ENCODE data around the gene GRAMD1A.

Gene GRAMD1A

DNA sequence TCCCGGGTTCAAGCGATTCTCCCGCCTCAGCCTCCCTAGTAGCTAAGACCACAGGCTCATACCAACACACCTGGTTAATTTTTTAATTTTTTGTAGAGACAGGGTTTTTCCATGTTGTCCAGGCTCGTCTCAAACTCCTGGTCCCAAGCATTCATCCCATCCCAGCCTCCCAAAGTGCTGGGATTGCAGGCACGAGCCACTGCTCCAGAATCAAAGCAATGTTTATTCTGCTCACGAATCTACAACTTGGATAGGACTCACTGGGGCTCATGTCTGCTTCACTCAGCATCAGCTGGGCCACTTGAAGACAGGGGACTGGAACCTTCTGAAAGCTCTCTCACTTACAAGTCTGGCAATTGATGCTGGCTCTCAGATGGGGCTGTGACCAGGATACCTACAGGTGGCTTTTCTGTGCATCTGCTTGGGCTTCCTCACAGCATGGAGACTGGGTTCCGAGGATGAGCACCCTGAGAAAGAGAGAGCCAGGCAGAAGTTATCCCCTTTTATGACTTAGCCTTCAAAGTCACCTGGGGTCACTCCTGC, 27.9 kb upstream of the GRAMD1A start:
- H3K36me3 ChIP-seq (ENCODE audit: insufficient read depth, low read length) = no peaks in the 10 kb centered on the region
- no peaks in the 10 kb centered on the region for H3K9me2 ChIP-seq (replicated peaks; ENCODE audit: low read depth, low read length)
- no peaks in the 10 kb centered on the region for H4K20me1 ChIP-seq (ENCODE audit: insufficient read depth, low read length, poor library complexity, severe bottlenecking)
- no peak for TF ChIP-seq EZH2phosphoT487 (IDR thresholded peaks at IDR 0.05; ENCODE audit: borderline replicate concordance)
- TF ChIP-seq, protein P1, sequence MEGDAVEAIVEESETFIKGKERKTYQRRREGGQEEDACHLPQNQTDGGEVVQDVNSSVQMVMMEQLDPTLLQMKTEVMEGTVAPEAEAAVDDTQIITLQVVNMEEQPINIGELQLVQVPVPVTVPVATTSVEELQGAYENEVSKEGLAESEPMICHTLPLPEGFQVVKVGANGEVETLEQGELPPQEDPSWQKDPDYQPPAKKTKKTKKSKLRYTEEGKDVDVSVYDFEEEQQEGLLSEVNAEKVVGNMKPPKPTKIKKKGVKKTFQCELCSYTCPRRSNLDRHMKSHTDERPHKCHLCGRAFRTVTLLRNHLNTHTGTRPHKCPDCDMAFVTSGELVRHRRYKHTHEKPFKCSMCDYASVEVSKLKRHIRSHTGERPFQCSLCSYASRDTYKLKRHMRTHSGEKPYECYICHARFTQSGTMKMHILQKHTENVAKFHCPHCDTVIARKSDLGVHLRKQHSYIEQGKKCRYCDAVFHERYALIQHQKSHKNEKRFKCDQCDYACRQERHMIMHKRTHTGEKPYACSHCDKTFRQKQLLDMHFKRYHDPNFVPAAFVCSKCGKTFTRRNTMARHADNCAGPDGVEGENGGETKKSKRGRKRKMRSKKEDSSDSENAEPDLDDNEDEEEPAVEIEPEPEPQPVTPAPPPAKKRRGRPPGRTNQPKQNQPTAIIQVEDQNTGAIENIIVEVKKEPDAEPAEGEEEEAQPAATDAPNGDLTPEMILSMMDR (conservative IDR thresholded peaks at IDR 0.05; ENCODE audit: low read length) = no peak
- no peak overlapping the region for H3K9ac ChIP-seq (ENCODE audit: low read depth, low read length, poor library complexity, severe bottlenecking)
- no peaks in the 10 kb centered on the region for H3K79me2 ChIP-seq (ENCODE audit: insufficient read depth, low read length)
- H3K4me1 ChIP-seq (ENCODE audit: insufficient read depth, low read length, poor library complexity, severe bottlenecking) = peaks cover 3% of the 10 kb centered on the region
- H2AFZ ChIP-seq (ENCODE audit: low read length) = no peak overlapping the region
- peaks cover 10% of the 10 kb centered on the region; the same call in 1 of the 2 replicates for H3K9me3 ChIP-seq (ENCODE audit: insufficient read depth, low read depth, low read length)
- no peaks in the 10 kb centered on the region for H3K27me3 ChIP-seq (ENCODE audit: insufficient read depth, low read length, poor library complexity, severe bottlenecking)
- no peaks in the 10 kb centered on the region for H3F3A ChIP-seq (ENCODE audit: low read depth)
- H3K4me3 ChIP-seq (ENCODE audit: low read length, poor library complexity, severe bottlenecking) = no peak overlapping the region
- H3K4me2 ChIP-seq (ENCODE audit: low read depth, low read length, poor library complexity, severe bottlenecking) = no peak overlapping the region

GRCh38 chr19:34974646-34975045, 25.5 kb upstream of the GRAMD1A start:
- Histone ChIP-seq H2AFZ (ENCODE audit: low read length) (no peak overlapping the region), H3K79me2 (ENCODE audit: insufficient read depth, low read length) (no peaks in the 10 kb centered on the region), H4K20me1 (ENCODE audit: insufficient read depth, low read length, poor library complexity, severe bottlenecking) (no peaks in the 10 kb centered on the region), H3K27me3 (ENCODE audit: insufficient read depth, low read length, poor library complexity, severe bottlenecking) (no peaks in the 10 kb centered on the region), H3K36me3 (ENCODE audit: insufficient read depth, low read length) (no peaks in the 10 kb centered on the region), H3K9me3 (ENCODE audit: insufficient read depth, low read depth, low read length) (peaks cover 3% of the 10 kb centered on the region; the same call in 1 of the 2 replicates), H3K9me2 (replicated peaks; ENCODE audit: low read depth, low read length) (no peaks in the 10 kb centered on the region), H3K4me1 (ENCODE audit: insufficient read depth, low read length, poor library complexity, severe bottlenecking) (peaks cover 3% of the 10 kb centered on the region), H3F3A (ENCODE audit: low read depth) (no peaks in the 10 kb centered on the region), H3K4me3 (ENCODE audit: low read length, poor library complexity, severe bottlenecking) (no peak overlapping the region), H3K9ac (ENCODE audit: low read depth, low read length, poor library complexity, severe bottlenecking) (no peak overlapping the region), H3K4me2 (ENCODE audit: low read depth, low read length, poor library complexity, severe bottlenecking) (no peak overlapping the region)
- TF ChIP-seq EZH2phosphoT487 (IDR thresholded peaks at IDR 0.05; ENCODE audit: borderline replicate concordance) = no peak
- TF ChIP-seq, protein P1 (conservative IDR thresholded peaks at IDR 0.05; ENCODE audit: low read length) = no peak

GRCh38 chr19:34975056-34975455, 25.1 kb upstream of the GRAMD1A start:
- no peak overlapping the region for H3K4me2 ChIP-seq (ENCODE audit: low read depth, low read length, poor library complexity, severe bottlenecking)
- TF ChIP-seq EZH2phosphoT487 (IDR thresholded peaks at IDR 0.05; ENCODE audit: borderline replicate concordance) = no peak
- TF ChIP-seq, protein P1 (conservative IDR thresholded peaks at IDR 0.05; ENCODE audit: low read length) = no peak
- no peaks in the 10 kb centered on the region for H3F3A ChIP-seq (ENCODE audit: low read depth)
- H3K36me3 ChIP-seq (ENCODE audit: insufficient read depth, low read length) = no peaks in the 10 kb centered on the region
- no peak overlapping the region for H3K4me3 ChIP-seq (ENCODE audit: low read length, poor library complexity, severe bottlenecking)
- no peaks in the 10 kb centered on the region for H3K79me2 ChIP-seq (ENCODE audit: insufficient read depth, low read length)
- H3K27me3 ChIP-seq (ENCODE audit: insufficient read depth, low read length, poor library complexity, severe bottlenecking) = no peaks in the 10 kb centered on the region
- H2AFZ ChIP-seq (ENCODE audit: low read length) = no peak overlapping the region
- peaks cover 3% of the 10 kb centered on the region; the same call in 1 of the 2 replicates for H3K9me3 ChIP-seq (ENCODE audit: insufficient read depth, low read depth, low read length)
- peaks cover 3% of the 10 kb centered on the region for H3K4me1 ChIP-seq (ENCODE audit: insufficient read depth, low read length, poor library complexity, severe bottlenecking)
- no peak overlapping the region for H3K9ac ChIP-seq (ENCODE audit: low read depth, low read length, poor library complexity, severe bottlenecking)
- no peaks in the 10 kb centered on the region for H3K9me2 ChIP-seq (replicated peaks; ENCODE audit: low read depth, low read length)
- no peaks in the 10 kb centered on the region for H4K20me1 ChIP-seq (ENCODE audit: insufficient read depth, low read length, poor library complexity, severe bottlenecking)
